ENCODE results near the gene CLPSL2.

DNA sequence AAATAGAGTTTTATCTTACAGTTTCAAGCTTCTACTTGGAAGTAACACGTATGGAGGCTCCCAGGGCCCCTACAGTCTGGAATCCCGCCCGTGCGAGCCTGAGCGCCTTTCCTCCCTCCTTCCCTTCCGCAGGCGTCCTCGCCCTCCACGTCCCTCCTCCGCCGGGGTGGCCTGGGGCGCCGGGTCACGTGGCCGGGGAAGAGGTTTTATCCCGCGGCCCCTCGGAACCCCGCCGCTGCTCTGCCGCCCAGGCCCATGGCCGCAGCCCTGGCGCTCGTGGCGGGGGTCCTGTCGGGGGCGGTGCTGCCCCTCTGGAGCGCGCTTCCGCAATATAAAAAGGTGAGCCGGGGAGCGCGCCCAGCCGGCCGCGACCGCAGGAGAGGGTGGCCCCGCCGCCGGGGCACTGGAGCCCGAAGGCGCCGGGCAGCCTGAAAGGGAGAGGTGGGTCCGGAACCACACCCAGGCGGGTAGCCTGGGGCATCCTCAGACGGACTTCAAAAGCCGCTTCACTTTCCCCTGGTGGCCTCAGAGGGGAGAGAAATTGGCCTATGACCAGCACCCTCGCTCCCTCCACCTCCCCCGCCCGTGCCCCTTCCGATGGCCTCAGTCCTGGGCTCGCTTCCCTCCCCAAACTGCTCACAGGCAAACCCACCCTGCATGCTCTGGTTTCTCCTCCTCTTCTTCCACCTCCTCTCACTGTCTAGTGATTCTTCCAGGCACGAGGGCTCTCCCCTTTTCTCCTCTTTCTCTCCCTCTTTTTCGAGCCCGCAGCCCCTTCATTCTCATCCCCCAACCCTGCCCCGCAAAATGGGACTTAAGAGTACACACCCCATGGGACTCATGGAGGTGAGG, at the start of gene CLPSL2:
- TF ChIP-seq, protein P1, sequence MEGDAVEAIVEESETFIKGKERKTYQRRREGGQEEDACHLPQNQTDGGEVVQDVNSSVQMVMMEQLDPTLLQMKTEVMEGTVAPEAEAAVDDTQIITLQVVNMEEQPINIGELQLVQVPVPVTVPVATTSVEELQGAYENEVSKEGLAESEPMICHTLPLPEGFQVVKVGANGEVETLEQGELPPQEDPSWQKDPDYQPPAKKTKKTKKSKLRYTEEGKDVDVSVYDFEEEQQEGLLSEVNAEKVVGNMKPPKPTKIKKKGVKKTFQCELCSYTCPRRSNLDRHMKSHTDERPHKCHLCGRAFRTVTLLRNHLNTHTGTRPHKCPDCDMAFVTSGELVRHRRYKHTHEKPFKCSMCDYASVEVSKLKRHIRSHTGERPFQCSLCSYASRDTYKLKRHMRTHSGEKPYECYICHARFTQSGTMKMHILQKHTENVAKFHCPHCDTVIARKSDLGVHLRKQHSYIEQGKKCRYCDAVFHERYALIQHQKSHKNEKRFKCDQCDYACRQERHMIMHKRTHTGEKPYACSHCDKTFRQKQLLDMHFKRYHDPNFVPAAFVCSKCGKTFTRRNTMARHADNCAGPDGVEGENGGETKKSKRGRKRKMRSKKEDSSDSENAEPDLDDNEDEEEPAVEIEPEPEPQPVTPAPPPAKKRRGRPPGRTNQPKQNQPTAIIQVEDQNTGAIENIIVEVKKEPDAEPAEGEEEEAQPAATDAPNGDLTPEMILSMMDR (IDR thresholded peaks at IDR 0.05): no peak
- TF ChIP-seq POLR2A (IDR thresholded peaks at IDR 0.05): no peak

Measured in heart left ventricle (tissue), 13 donors.